Measurements from ENCODE around the gene CHN1.

CHN1 gene

GRCh38 chr2:174815526-174815925, 189.7 kb downstream of the CHN1 start:
- DNase-seq = no peak

DNA sequence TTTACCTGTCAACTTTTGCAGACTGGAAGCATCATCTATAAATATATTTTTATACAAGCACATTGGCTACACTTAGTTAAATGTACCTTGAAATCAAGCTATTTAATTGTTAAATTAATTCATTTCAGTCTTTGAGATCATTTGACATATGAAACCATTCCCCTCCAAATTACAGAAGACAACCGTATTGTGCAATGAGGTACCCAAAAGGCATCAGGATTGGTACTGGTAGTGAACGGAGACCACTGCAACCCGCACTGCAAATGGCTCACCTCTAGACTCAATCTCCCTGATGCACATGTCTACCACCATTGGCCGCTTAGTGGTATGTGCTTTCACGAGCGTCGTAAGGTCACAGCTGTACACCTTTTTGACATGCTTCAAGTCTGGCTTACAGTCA, 193.1 kb downstream of the CHN1 start:
- DNase-seq = no peak

DNA sequence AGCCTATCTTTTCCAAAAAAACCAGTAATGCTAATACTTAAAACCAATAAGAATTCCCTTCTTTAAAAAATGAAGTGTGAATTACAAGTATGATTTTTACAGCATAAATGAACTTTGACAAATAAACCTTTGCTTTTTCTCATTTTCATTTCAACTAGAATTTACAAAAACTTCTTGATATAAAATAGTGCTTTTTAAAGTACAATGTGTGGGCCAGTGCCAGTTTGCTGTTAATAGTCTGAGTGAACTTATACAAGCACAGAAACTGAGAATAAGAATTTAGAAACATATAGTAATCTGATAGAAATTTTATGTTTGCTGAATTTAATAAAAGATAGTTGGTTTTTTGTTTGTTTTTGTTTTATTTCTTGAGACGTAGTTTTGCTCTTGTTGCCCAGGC, 197.2 kb downstream of the CHN1 start:
- no peak for DNase-seq

- no peak for DNase-seq
These were observed 199.4 kb downstream of the CHN1 start for GRCh38 chr2:174805803-174806202.

- no peak for DNase-seq
These were observed 202.7 kb downstream of the CHN1 start for GRCh38 chr2:174802459-174802858.

- DNase-seq = no peak
These were observed 204.6 kb downstream of the CHN1 start for GRCh38 chr2:174800436-174801205.

DNA sequence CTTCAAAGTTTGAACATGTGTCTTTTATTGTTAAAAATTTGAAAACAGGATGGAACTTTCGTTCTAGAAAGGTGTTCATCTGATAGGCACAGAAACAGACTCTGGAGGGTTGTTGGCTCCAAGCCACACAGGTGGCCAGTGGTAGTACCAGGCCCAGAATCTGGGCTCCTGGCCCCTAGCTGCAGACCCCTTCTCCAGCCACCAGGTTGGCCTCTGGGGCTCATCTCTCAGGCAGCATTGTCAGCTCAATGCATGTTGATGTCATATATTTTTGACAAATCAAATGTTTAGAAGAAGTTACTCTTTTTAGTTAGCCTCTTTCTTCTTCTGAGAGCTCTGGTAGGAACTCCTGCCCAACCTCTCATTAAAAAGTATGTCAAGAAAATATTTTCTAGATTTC, 206.4 kb downstream of the CHN1 start:
- DNase-seq = no peak

DNA sequence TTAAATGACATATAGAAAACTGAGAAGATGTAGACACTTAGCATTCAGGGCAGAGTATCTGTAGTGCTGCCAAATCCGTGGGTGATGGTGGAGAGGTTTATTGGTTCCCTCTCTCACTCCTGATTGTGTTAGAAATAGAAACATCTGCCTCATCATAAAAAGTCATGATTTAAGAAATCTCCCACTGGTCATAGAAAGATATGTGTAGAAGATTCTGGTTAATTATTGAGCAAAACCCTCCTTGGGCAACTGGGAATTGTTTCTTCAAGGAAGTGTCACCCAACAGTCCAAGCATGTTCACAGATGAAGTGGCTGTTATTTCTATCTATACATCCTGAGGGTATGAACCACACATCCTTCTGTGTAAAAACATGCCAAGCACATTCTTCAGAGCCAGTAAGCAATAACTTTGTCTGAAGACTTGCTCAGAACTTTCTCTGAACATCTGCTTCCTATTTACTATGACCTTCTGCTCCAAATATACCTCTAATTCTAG, 207.4 kb downstream of the CHN1 start:
- DNase-seq = no peak

GRCh38 chr2:174796319-174796771, 208.8 kb downstream of the CHN1 start:
- DNase-seq = no peak

DNA sequence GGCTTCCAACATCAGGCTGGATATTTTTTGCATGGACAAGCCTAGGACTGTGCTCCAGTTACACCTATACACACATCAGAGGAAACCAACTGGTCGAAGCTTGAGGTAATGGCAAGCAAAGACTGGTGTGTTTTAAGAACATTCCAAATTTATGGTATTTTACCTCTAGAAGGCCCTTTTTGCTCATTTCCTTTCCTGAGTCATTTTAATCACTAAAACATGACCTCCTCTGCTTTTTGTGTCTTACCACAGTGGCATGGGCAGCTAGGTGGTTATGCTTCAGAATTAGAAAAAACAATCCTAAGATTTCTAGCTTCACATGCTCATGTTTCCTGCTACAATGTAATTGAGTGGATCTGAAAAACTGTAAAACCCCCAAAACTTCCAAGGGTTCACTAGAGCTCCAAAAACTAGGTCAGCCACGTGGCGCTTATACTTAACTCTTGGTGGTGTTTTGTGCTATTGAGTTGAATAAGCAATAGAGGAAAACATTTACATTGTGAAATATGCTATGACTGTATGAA, 210.3 kb downstream of the CHN1 start:
- no peak for DNase-seq

DNA sequence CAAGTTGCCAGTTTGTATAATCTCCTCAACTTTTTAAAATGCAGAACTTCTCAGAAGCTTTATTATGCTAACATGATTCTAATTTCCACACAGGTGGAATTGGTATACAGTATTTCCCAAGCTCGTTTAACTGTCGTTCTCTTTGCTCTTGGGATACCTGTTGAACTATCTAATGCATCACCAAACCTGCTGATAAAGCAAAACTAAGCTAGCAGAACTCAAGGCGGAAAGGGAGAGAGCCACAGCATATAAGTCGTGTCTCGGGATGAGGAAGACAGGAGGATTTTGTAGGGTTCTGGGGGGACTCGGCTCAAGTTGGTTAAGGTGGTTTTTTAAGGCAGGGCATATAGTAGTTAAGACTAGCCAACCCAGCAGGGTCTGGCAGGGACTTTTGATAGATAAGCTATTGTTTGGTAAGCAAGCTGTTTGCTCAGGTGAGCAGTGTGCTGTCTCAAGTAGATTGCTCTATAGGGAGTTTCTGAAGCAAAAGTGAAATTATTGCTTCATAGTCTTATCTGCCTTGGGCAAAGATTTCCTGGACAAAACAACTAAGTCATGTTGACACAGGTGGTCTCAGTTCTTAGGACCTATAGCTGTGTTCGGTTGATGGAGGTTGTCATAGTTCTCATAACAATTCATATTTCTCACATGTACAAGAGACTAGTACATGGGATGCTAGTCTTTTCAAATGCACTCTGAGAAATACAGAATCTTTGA, 212.7 kb downstream of the CHN1 start:
- no peak for DNase-seq

DNA sequence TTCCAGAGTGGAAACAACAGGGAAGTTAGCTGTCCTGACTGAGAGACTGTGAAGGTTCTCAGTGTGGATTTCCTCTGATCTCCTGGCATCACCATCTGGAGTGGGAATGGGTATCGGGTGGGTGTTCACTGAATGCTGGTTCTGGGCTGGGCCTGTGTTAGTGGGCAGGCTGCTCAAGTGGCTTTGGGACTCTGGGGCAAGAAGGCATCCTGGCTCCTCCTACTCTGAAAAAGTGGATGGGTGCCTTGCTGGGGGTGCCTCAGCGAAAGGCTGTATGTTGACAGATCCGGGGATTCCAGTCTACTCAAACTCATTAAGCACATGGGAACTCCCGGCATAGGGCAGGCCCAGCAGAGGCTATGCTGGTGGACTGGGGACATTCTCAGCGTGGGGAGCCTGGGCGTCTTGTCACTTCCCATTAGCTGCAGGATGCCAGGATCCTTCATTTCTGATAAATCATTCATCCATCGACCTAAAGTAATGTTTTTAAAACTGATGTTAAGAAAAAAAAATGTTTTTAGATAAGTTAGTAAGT, 213.4 kb downstream of the CHN1 start:
- no peak for DNase-seq

DNA sequence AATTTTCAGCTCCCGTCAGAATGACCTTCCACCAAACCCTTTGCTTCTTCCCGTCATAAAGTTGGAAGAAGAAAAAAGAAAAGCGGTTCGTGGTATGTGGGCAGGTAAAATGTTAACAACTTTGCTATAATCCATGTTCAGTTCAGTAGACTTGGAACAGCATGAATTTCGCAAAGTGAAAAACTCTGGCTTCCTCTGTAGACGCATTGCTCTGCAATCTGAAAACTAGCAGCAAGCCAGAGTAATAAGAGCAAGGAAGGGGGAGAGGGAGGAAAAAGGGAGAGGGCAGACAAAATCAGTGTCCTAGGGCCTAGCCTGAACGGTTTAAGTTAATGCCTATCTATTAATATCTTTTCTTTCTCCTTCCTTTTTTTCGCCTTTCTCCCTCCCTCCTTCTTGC, 214.2 kb downstream of the CHN1 start:
- no peak for DNase-seq

- DNase-seq = no peak
These were observed 216.2 kb downstream of the CHN1 start for GRCh38 chr2:174789001-174789400.

GRCh38 chr2:174788291-174788929, 216.8 kb downstream of the CHN1 start:
- DNase-seq = peak; percentile 52

GRCh38 chr2:174787487-174788205, 217.5 kb downstream of the CHN1 start:
- no peak for DNase-seq

- DNase-seq = no peak
These were observed 219.0 kb downstream of the CHN1 start for GRCh38 chr2:174786066-174786725.

DNA sequence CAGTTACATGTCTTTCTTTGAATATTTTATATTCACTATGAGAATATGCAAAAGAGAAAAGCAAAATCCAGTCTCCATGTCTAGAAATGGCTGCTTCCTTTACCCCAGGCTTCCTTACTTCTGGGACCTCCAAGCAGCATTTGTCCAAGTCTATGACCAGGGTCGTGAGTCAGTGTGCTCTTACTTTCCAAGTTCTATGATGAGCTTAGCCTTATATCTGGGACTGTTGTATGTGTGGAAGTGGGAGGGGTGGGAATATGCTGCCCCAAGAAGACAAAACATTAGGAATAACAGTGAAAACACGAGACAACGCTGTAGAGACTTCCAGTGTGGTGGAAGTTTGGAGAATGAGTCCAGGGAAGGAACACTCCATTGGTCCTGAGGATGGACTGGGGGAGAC, 219.7 kb downstream of the CHN1 start:
- no peak for DNase-seq

- DNase-seq = no peak
These were observed 220.3 kb downstream of the CHN1 start for GRCh38 chr2:174784909-174785308.

- no peak for DNase-seq
These were observed 220.9 kb downstream of the CHN1 start for GRCh38 chr2:174784316-174784715.

DNA sequence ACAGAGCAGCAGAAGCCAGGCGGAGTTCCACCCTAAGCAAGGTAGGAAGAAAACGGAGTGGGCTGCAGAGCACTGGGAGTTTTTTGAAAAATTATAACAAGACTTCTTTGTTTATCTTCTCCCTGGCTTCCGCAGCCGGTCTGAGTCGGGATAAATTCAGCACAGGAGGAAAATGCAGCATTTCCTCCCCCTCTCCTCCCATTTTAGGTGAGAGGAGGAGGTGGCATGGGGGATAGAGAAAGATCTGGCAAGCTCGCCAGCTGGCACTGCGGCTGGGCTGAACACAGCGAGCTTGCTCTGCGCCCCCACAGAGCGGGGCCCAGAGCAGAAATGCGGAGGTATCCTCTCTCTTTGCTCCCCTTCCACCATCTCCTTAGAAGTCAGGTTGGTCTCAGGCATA, 223.2 kb downstream of the CHN1 start:
- DNase-seq = no peak

GRCh38 chr2:174781298-174781697, 223.9 kb downstream of the CHN1 start:
- DNase-seq = no peak
